ENCODE measurements around the gene LYRM1.

LYRM1 gene

DNA sequence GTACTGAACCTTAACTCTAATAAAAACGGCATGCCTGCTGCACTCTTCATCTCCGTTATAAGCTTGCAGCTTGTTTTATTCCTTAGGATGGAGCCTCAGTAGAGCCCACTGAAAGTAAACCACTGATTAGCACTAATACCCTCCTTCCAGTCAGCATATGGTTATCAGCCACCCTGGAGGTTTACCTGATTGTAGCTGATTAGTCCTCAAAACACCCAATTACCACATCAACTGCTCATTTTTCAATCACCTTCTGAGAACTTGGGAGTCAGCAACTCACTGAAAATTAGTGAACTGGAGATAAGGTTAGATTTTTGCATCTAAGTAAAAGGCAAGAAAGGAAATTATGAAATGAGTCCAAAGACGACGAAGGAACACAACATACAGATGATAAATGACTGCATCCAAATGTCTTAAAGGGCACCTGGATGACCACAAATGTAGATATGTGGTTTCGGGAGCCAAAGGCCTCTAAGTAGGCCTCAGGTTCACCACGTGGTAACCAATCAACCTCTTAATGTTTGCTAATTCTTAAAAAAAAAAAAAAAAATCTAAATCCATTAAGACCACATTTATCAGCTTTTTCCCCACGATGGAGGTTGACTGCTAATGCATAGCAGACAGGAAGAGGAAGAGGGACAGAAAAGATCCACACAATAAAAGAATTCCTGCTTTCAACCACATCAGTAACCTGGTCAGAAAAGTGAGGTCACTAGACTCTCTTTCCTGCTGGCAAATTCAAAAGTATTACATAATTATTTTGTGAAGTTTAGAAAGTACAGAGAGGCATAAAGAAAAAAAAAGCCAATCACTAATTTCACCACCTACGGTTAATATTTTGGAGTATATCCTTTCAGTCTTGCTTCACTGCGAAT lies 28.4 kb upstream of the LYRM1 start:
- DNase-seq: no peak

DNA sequence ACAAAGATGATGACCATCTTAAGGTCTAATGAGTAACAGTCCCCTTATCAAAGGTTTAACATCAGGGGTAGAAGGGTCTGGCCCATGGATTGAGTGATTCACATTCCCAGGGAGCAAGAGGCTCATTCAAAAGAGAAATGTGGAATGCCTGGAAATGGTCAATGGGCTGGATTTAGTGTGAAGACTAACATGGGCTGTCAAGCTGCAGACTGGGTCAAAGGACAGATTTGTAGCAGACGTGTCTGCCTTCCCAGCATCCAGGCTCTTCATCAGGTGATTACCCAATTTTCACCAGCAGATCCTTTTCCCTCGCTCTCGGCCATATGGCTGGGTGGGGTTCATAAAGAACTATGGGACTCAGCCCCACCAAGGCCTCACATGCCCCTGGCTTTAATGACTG lies 27.2 kb upstream of the LYRM1 start:
- no peak for DNase-seq

DNA sequence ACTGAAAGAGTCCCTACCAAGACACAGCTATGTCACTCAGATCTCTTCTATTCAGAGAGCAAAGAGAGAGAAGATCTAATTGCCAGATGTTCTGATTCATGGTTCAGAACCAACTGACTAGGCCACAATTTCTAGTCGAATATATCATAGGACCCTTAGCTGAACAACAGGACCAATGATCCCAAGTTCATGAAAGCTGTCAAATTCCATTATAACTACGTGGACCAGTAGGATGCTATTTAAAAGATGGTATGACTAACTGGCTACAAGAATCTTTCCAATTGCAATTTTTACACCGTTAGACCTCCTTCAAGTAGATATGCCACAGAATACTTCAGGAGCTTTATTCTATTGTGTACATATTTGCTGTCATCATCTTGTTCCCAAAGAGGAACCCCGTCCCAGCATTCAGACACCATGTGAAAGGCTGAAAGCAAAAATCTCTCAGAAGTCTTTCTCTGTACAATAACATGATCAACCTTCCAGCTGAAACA lies 26.4 kb upstream of the LYRM1 start:
- peak; percentile 59 for DNase-seq

DNA sequence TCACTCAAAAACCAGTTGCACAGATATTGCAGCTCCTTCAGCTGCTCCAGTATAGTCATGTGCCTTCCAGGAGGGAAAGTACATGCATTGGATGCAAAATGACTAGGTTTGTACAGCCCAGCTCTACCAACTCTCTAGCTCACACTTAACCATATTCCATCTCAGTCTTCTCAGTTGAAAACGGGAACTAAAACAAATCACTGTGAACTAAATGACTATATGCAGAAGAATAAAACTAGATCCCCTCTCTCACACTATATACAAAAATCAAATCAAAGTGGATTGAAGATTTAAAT lies 25.3 kb upstream of the LYRM1 start:
- DNase-seq: no peak

DNA sequence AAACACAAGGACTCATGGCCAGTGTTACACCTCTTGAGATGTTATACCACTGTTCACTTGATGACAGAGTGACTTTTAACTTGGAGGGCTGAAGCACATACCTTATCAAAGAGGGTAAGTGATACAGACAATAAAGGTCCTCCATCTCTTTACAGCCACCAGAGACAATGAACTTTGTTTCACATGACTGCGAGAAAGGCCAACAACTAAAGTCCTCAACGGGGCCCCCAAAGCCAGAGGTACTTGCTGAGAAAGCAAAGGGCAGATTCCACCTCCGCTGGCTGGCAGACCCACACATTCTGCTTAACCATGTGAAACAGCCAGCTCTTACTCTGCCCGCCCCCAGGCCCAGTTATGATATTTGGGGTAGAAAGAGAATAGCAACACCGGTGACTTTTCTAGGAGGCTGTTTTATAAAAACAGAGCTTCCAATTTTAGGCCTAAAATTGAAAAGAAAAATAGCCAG lies 21.9 kb upstream of the LYRM1 start:
- DNase-seq: no peak

DNA sequence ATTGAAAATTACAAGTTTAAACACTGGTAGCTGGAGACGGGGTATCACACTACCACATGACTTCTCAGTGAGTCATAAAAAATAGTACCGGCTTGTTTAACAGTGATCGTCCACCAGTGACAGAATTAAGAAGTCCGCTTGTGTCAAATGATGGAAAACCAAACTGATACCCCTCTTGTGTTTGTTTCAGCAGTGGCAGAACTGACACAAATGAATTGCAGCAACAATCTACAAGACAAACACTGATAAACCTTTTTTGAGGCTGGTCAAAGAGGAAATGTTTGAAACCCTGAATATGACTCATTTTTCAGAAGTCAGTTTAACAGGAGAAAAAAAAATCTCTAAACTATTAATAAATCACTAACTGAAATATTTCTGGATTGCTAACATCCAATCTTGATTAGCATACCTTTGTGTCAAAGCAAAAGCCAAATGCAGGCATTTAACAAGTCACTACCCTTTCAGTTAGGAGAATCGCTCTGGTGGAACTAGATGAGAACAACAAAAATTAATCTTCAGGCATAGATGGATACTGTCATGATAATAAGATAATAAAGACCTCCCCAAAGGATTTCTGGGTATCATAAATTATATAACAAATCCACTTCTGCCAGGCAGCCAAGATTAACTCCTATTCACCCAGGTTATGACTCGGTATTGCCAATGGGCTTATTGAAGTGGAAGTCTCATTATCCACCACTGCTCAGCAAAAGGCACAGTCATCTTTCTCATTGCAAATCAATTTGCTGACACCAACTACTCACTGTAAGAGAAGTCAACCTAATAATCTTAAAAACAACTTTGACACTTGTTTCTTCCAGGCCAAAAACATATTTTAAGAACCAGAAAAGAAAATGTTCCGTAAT lies 21.2 kb upstream of the LYRM1 start:
- peak; percentile 67 for DNase-seq

DNA sequence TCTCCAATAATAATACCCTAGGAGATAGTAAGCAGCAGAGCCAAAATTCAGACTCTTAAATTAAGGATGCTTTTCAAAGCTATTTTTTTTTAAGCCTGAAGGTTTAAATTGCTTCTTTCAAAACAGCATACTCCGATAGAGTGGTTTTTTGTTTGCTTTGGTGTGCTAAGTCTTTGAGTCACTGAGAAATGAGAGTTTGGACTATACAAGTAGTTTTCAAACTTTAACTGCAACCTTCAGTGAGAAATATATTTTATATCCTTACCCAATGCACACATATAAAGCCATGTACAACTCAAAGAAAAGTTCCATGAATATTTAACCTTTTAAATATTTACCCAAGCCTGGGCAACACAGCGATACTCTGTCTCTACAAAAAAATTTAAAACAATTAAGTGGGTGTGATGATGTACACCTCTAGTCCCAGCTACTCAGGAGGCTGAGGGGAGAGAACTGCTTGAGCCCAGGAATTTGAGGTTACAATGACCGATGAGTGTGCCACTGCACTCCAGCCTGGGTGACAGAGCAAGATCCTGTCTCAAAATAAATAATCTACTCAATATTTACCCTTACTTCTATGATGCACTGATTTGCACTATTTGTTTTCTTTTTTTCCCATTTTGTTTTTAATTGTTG lies 19.6 kb upstream of the LYRM1 start:
- no peak for DNase-seq

DNA sequence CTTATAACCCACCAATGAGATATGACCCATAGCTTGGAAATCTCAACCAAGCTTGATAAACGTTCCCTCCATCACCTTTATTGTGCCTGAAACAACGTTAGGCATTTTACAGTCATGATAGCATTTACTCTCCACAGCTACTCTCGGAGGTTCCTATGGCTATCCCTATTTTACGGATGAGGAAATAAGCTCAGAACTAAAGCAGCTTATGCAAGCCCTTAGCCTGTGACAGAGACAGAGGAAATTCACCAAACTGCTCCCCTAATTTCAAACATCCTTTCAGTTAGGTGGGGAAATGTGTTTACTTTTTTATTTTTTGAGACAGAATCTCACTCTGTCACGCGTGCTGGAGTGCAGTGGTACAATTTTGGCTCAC lies 19.1 kb upstream of the LYRM1 start:
- DNase-seq: no peak

DNA sequence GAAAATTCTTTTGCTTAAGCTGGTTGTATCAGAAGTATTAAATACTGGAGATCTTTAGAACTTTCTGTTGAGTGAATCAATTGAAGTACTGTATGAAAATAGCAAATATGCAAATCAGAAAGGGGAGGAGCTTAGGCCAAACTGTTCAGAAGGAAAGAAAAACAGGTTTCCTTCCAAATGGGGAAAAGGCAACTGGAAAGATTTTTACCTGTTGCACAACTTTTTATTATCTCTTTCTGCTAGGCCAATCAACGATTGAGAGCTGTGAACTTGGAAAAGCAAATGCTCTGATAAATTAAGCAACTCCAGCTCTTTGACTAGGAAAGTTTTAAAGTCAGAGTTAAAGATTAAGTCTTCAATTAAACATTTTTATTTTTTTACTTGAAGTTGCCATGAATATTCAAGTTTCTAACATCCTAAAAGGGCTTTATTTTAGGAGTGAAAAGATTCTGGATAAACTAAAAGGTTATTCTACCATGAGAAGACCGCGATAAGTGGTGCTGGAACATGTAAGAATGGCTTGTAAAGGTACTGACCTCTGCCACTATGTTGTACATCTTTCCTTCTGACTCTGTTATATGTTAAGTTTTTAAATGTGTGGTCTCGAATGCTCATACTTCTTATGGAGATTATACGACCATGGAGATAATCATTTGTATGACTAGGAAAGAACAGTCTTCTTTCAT lies 16.9 kb upstream of the LYRM1 start:
- no peak for DNase-seq

DNA sequence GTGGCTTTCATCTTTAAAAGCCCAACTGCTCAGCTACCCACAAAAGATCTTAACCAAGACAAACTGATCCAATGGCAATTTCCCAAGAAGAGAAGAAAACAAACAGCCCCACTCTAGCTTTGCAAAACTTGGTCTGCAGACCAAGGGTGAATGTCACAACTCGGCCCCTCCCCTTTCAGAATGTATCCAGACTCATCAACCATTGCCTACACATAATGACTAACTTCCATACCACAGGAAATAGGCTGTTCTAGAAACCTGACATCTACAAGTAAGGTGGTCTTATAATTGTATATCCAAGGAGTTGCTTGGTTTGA lies 16.4 kb upstream of the LYRM1 start:
- peak; percentile 74 for DNase-seq

DNA sequence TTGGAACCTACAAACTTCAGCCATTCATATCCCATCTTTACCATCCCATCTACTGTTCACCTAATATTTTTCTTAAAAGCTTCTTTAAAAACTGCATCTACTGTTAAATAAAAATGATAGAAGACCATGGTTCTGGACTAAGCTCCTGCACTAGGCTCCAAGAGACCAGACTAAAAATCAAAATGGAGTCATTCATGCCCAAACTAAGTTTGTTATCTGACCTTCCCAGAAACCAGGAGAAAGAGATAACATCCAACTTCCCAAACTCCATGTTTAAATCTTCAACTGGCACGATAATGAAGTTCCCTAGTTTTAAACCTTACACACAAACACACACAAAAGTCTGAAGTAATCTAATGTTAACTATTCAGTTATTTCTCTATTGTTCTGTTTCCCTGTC lies 14.3 kb upstream of the LYRM1 start:
- no peak for DNase-seq

DNA sequence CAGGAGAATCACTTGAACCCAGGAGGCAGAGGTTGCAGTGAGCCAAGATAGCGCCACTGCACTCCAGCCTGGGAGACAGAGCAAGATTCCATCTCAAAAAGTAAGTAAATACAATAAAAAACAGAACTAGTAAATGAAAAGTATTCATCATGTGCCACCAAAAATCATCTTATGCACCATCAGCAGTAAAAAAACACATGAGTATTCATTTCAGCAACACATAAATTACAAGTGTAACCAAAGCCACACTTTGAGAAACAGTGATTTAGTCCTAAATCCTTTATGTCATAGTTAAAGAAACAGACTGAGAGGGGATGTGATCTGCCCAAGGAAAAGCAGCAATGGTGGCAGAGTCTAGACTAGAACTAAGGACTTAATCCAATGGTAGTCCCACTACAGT lies 13.4 kb upstream of the LYRM1 start:
- DNase-seq: no peak

DNA sequence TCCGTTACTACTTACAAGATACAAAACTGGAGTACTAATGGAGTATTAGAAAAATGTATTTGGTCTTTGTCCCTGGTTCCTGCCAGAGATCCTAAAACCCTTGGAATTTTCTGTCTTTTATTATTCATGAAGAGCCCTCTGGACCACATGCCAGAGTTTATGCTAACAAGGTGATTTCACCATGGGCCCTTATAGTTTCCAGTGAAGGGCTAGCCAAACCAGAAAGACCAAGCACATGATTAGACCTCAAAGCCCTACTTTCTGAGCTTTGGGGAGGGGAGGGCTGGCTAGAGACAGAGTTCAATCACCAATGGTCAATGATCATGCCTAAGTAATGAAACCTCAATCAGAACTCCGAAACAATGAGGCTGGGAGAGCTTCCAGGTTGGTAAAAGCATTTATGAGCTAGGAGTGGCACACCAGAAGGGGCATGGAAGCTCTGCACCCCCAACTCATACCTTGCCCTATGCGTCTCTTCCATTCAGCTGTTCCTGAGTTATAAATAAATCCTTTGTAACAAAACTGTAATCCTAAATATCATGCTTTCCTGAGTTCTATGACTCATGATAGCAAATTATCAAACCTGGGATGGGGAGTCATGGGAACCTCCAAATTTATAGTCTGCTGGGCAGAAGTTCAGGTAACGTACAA lies 10.8 kb upstream of the LYRM1 start:
- no peak for DNase-seq

DNA sequence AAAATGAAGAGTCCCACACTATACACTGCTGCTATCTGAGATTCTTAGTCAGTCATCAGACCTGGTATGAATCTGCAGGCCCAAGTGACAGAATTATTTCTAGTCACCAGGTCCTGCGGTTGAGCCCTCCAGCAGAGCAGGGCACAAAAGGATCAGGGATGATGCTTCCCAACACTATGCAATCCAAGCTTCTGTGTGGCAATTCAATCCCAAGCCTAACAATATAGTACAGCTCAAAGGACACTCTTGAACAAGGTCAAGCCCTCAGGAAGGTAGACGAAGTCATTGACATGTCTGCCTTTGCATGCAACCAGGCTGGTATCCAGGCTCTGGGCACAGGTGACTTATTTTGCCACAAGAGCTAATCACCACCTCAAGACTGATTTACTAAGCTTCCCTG lies 6.2 kb upstream of the LYRM1 start:
- no peak for DNase-seq

DNA sequence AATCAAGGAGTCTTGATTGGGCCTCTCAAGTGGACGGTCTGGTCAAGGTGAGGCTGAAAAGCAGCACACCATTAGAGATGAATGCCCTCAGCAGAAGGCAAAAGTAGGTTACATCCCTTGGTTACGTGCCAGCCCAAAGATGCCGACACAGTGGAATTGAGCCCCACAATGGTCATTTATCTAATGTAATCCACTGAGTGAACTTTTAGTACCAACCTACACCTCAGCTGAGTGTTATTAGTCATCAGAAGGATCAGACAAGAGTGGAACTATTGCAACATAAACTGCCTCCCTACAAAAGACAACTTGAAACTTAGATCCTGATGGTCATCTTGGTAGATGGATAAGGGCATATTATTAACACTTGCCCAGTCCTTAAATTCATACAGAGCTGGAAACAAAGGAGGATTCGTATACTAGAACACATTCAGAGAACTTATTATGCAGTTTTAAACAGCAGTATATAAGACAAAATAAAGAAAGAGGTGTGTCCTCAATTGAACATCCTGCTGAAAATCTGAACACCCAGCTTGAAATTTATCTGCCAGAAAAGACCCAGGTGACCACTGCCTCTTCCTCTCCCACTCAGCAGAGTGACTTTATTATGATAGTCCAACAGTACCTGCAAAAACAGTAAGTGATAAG lies 3.2 kb upstream of the LYRM1 start:
- peak; percentile 14 for DNase-seq

DNA sequence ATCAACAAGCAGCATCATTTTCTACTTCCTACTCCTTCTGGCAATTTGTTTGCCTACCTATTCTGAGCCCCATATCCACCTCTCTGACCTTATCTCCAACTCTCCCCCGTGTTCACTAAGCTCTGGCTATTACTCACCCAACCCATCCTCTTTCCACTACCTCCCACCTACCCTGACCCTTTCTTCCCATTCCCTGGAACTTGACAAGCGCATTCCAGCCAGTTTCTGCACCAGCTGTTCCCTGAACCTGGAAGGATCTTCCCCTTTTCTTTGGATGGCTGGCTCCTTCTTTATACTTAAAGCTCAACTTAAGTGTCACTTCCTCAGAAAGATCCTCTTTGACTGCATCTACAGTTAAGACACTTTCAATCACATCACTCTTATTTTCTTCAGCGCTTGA lies 2.6 kb upstream of the LYRM1 start:
- DNase-seq: no peak

DNA sequence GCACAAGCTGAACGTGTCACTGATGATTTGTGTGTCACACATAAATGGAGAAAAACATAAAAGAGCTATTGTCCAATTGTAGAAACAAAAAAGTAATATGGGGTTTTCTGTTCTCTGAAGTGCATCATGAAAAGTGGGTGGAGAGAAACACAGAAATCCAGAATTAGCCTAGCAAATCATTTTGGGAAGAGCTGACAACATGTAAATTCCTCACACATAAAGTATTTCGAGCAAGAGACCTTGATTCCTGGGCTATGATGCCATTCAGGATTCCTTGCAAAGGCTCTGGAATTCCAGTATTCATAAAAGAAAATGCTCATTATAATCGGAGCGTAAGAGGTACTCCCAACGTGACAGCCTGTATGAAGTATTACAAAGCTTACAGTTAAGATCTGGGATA lies 1.5 kb upstream of the LYRM1 start:
- DNase-seq: peak; percentile 86

DNA sequence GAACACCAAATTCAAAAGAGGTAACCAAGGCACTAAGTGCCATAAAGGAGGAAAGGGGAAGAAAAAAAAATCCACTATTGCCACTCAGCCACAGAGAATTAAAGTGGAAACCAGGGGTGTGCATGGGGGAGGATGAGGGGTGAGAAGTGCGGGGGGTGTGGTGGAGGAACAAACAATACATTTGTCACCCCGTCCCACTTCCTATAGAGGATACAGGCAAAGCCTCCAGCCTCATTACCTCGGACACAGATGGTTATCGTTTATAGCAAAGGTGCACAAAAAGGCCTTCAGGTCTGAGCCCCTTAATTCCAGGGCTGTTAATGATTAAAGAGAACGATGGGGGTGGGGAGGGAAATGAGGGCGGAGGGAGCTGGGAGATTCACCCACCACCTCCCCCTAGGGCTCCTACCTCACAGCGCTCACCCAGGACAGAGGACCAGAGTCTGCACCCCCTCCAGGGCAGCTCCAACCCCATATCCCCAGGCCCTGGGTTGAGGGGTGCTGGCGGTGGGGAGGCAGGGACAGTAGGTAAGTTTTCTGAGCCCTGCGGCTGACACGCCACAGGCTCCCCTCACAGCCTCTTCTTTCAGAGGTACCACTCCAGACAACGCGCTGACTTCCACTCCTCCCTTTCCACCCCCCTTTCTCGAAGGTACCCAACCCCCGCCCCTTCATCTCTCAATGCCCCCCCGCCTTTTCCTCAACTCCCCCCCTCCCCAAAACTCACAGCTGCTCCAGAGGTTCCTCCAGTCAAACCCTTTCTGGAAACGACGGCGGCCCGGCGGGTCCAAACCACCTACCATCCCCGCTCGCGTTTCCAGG lies 883 bp upstream of the LYRM1 start:
- peak; percentile 27 for DNase-seq

DNA sequence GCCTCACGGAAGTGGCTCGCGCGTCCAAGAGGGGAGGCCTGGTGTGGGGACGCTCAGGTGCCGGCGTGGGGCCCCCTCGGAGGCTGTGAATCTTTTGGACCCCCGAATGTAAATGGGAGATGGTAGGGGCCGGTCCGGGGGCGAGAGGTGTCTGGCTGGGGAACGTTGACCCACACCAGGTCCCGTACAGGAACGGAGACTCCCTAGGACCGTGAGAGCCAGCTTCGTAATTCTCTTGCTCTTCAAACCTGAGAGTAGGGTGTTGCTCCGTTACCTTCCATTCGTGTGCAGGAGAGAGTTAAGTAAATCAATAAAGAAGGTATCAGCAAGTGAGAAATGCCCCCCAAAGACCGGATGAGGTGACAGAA lies 481 bp downstream of the LYRM1 start:
- no peak for DNase-seq

DNA sequence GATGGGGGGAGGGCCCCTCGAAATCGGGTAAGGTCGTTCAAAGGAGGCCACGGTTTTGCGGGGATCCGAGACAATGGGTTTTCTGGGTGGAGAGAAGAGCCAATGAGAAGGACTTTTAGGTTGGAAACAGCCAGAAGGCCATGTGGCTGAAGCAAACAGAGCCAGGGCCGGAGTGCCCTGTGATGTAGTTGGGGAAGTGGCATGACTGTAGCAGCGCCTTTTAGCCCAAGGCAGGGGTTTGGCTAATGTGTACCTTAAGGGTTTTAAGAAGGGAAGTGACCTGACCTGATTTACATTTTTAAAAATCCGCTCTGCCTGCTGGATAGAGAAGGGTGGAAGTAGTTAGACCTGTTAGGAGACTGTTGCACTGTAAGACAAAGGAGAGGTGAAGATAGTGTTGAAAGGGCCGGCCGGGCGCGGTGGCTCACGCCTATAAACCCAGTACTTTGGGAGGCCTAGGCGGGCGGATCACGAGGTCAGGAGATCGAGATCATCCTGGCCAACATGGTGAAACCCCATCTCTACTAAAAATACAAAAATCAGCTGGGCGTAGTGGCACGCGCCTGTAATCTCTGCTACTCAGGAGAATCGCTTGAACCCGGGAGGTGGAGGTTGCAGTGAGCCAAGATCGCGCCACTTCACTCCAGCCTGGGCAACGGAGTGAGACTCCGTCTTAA lies 1.0 kb downstream of the LYRM1 start:
- peak; percentile 38 for DNase-seq

All from fibroblast of skin of abdomen (primary cell).